ENCODE results near the gene CD22. TPM values are rescaled to one million over a fixed set of nuclear protein-coding genes. Genes with fewer than 3 reads are reported as not detected.

The CD22 gene
- total RNA-seq, 1 experiment from 2014 or later: not detected

DNA sequence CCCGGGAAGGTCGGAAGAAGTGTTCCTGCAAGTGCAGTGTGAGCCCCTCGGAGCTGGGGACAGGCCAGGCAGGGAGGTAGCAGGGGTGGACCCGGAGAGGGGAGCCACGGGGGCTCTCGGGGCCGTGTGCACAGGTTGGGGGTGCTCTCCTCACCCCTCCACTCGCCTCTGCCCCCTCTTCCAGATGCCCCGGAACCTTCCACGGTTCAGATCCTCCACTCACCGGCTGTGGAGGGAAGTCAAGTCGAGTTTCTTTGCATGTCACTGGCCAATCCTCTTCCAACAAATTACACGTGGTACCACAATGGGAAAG lies 9.0 kb downstream of the CD22 start:
- TF ChIP-seq, protein P1, sequence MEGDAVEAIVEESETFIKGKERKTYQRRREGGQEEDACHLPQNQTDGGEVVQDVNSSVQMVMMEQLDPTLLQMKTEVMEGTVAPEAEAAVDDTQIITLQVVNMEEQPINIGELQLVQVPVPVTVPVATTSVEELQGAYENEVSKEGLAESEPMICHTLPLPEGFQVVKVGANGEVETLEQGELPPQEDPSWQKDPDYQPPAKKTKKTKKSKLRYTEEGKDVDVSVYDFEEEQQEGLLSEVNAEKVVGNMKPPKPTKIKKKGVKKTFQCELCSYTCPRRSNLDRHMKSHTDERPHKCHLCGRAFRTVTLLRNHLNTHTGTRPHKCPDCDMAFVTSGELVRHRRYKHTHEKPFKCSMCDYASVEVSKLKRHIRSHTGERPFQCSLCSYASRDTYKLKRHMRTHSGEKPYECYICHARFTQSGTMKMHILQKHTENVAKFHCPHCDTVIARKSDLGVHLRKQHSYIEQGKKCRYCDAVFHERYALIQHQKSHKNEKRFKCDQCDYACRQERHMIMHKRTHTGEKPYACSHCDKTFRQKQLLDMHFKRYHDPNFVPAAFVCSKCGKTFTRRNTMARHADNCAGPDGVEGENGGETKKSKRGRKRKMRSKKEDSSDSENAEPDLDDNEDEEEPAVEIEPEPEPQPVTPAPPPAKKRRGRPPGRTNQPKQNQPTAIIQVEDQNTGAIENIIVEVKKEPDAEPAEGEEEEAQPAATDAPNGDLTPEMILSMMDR (conservative IDR thresholded peaks at IDR 0.05; ENCODE audit: low read depth, low read length): no peak
- no peak for TF ChIP-seq EZH2 (IDR thresholded peaks at IDR 0.05; ENCODE audit: borderline replicate concordance, low read depth, low read length, poor library complexity, severe bottlenecking)
- no peak for DNase-seq (ENCODE audit: low spot score)
- H3K9me3 ChIP-seq (ENCODE audit: low read depth, low read length, poor library complexity, severe bottlenecking): no peaks in the 10 kb centered on the region
- intact Hi-C loops (cut with micrococcal nuclease; ENCODE audit: unreplicated experiment): no loop called here
- H3K27me3 ChIP-seq (replicated peaks; ENCODE audit: insufficient read depth, low read depth, low read length, poor library complexity): no peaks in the 10 kb centered on the region
- H3K36me3 ChIP-seq (ENCODE audit: insufficient read depth, low read length, poor library complexity, severe bottlenecking): no peaks in the 10 kb centered on the region
- H3K27ac ChIP-seq (ENCODE audit: low read depth, low read length, poor library complexity, severe bottlenecking): no peak overlapping the region
- H3K4me1 ChIP-seq (ENCODE audit: insufficient read depth, low read length, poor library complexity, severe bottlenecking): no peaks in the 10 kb centered on the region
- no peak overlapping the region for H3K4me3 ChIP-seq (ENCODE audit: low read depth, low read length, poor library complexity, severe bottlenecking)
- ChIA-PET POLR2A (ENCODE audit: low non-redundant PET) (no interaction called here), CTCF (no interaction called here)
- no TSS peak for BruUV-seq (replicated peaks)

DNA sequence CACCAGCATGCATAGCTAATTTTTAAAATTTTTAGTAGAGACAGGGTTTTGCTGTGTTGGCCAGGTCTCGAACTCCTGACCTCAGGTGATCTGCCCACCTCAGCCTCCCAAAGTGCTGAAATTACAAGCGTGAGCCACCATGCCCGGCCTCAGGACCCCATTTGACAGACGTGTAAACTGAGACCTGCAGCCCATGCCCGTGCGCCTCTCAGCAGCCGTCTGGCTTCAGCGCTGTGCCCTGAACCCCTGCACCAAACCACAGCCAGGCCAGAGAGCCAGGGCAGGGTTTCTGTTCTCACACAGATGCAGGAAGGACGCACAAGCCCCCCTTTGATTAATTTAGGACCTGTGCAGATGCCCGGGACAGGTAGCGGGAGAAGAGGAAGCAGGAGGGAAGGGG lies 11.4 kb downstream of the CD22 start:
- intact Hi-C loops (cut with micrococcal nuclease; ENCODE audit: unreplicated experiment): no loop called here
- DNase-seq (ENCODE audit: low spot score): no peak
- no peaks in the 10 kb centered on the region for H3K36me3 ChIP-seq (ENCODE audit: insufficient read depth, low read length, poor library complexity, severe bottlenecking)
- POLR2A ChIA-PET (ENCODE audit: low non-redundant PET): no interaction called here
- no peak overlapping the region for H3K4me3 ChIP-seq (ENCODE audit: low read depth, low read length, poor library complexity, severe bottlenecking)
- H3K4me1 ChIP-seq (ENCODE audit: insufficient read depth, low read length, poor library complexity, severe bottlenecking): no peaks in the 10 kb centered on the region
- BruUV-seq (replicated peaks): no TSS peak
- no peaks in the 10 kb centered on the region for H3K9me3 ChIP-seq (ENCODE audit: low read depth, low read length, poor library complexity, severe bottlenecking)
- H3K27me3 ChIP-seq (replicated peaks; ENCODE audit: insufficient read depth, low read depth, low read length, poor library complexity): no peaks in the 10 kb centered on the region
- TF ChIP-seq, protein P1 (conservative IDR thresholded peaks at IDR 0.05; ENCODE audit: low read depth, low read length): no peak
- TF ChIP-seq EZH2 (IDR thresholded peaks at IDR 0.05; ENCODE audit: borderline replicate concordance, low read depth, low read length, poor library complexity, severe bottlenecking): no peak
- H3K27ac ChIP-seq (ENCODE audit: low read depth, low read length, poor library complexity, severe bottlenecking): no peak overlapping the region
- CTCF ChIA-PET: no interaction called here

DNA sequence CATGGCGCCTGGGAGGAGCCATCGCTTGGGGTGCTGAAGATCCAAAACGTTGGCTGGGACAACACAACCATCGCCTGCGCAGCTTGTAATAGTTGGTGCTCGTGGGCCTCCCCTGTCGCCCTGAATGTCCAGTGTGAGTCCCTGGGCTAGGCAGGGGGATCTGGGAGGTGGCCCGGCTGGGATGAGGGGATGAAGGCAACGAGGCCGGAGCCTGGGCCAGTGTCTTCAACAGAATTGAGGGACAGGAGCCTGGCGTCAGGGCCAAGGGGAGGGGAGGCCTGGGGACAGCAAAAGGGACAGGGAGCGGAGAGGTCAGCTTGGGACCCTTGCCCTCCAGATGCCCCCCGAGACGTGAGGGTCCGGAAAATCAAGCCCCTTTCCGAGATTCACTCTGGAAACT lies 12.0 kb downstream of the CD22 start:
- ChIA-PET POLR2A (ENCODE audit: low non-redundant PET) (no interaction called here), CTCF (no interaction called here)
- H3K9me3 ChIP-seq (ENCODE audit: low read depth, low read length, poor library complexity, severe bottlenecking): no peaks in the 10 kb centered on the region
- intact Hi-C loops (cut with micrococcal nuclease; ENCODE audit: unreplicated experiment): no loop called here
- no peak overlapping the region for H3K27ac ChIP-seq (ENCODE audit: low read depth, low read length, poor library complexity, severe bottlenecking)
- no peak for DNase-seq (ENCODE audit: low spot score)
- H3K4me3 ChIP-seq (ENCODE audit: low read depth, low read length, poor library complexity, severe bottlenecking): no peak overlapping the region
- TF ChIP-seq EZH2 (IDR thresholded peaks at IDR 0.05; ENCODE audit: borderline replicate concordance, low read depth, low read length, poor library complexity, severe bottlenecking): no peak
- TF ChIP-seq, protein P1 (conservative IDR thresholded peaks at IDR 0.05; ENCODE audit: low read depth, low read length): no peak
- BruUV-seq (replicated peaks): no TSS peak
- H3K27me3 ChIP-seq (replicated peaks; ENCODE audit: insufficient read depth, low read depth, low read length, poor library complexity): peaks cover under 1% of the 10 kb centered on the region
- no peaks in the 10 kb centered on the region for H3K4me1 ChIP-seq (ENCODE audit: insufficient read depth, low read length, poor library complexity, severe bottlenecking)
- no peaks in the 10 kb centered on the region for H3K36me3 ChIP-seq (ENCODE audit: insufficient read depth, low read length, poor library complexity, severe bottlenecking)
